ENCODE results near the gene SYNE1.

SYNE1 gene

GRCh38 chr6:152261179-152261578 is 376.0 kb downstream of the SYNE1 start:
- H2AFZ ChIP-seq = no peak overlapping the region
- no peaks in the 10 kb centered on the region for H3K4me1 ChIP-seq
- no peak overlapping the region for H3K27ac ChIP-seq
- H3K27me3 ChIP-seq (ENCODE audit: control insufficient read depth, insufficient read depth, low read length) = no peaks in the 10 kb centered on the region
- H3K9me3 ChIP-seq (ENCODE audit: control insufficient read depth, low read length) = no peaks in the 10 kb centered on the region
- H3K36me3 ChIP-seq (ENCODE audit: control insufficient read depth, insufficient read depth, low read length) = no peaks in the 10 kb centered on the region
- H3K9ac ChIP-seq = no peak overlapping the region
- no peak overlapping the region for H3K4me3 ChIP-seq (ENCODE audit: low read depth, low read length)
- TF ChIP-seq CTCF (IDR thresholded peaks at IDR 0.05) = no peak
- H3K4me2 ChIP-seq (ENCODE audit: low read length) = no peak overlapping the region
- H3K79me2 ChIP-seq = no peaks in the 10 kb centered on the region

DNA sequence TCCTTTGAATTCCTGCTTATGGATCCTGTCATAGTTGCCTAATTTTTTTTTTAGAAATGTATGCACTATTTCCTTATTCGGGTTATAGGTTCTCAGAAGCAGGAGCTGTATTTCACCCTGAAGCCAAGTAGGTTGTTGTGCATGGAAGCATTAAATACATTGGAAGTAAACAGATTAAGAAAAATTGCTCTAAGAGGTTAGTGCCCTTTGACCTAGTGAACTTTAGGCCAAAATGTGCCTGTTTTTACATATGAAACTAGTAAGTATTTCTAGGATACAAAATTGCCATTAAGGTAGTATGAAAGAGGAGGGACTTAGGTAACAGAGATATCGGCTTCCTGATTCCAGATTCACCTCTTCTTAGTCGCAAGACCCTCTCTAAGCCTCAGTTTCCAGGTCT is 377.9 kb downstream of the SYNE1 start:
- no peaks in the 10 kb centered on the region for H3K9me3 ChIP-seq (ENCODE audit: control insufficient read depth, low read length)
- no peak overlapping the region for H3K4me2 ChIP-seq (ENCODE audit: low read length)
- no peak overlapping the region for H3K27ac ChIP-seq
- H3K36me3 ChIP-seq (ENCODE audit: control insufficient read depth, insufficient read depth, low read length) = no peaks in the 10 kb centered on the region
- H3K79me2 ChIP-seq = no peaks in the 10 kb centered on the region
- H3K4me3 ChIP-seq (ENCODE audit: low read depth, low read length) = no peak overlapping the region
- H3K9ac ChIP-seq = no peak overlapping the region
- no peaks in the 10 kb centered on the region for H3K4me1 ChIP-seq
- TF ChIP-seq CTCF (IDR thresholded peaks at IDR 0.05) = no peak
- H3K27me3 ChIP-seq (ENCODE audit: control insufficient read depth, insufficient read depth, low read length) = no peaks in the 10 kb centered on the region
- no peak overlapping the region for H2AFZ ChIP-seq

- Histone ChIP-seq H3K4me3 (ENCODE audit: low read depth, low read length) (no peak overlapping the region), H3K4me2 (ENCODE audit: low read length) (no peak overlapping the region), H3K4me1 (no peaks in the 10 kb centered on the region)
Observed at GRCh38 chr6:152257581-152257980, 379.6 kb downstream of the SYNE1 start.

DNA sequence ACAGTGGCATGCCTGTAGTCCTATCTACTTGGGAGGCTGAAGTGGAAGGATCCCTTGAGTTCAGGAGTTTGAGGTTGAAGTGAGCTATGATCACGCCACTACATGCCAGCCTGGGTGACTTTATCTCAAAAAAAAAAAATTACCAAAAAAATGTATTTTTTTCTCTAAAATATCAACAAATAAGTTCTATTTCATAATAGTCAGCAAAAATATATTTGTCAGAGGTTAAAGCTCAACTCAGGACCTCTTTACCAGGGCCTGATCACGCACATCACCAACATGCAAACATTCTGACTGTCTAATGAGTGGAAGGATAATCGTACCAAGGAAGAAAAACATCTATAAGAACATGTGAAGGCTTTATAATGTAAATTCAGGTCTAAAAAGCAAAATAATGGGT is 387.0 kb downstream of the SYNE1 start:
- Histone ChIP-seq H3K4me2 (ENCODE audit: low read length) (no peak overlapping the region), H3K9ac (no peak overlapping the region), H3K9me3 (ENCODE audit: control insufficient read depth, low read length) (no peaks in the 10 kb centered on the region), H2AFZ (no peak overlapping the region), H3K27ac (no peak overlapping the region), H3K27me3 (ENCODE audit: control insufficient read depth, insufficient read depth, low read length) (no peaks in the 10 kb centered on the region), H3K4me1 (no peaks in the 10 kb centered on the region), H3K79me2 (no peaks in the 10 kb centered on the region), H3K4me3 (ENCODE audit: low read depth, low read length) (no peak overlapping the region), H3K36me3 (ENCODE audit: control insufficient read depth, insufficient read depth, low read length) (no peaks in the 10 kb centered on the region)
- no peak for TF ChIP-seq CTCF (IDR thresholded peaks at IDR 0.05)

More at GRCh38 chr6:152257581-152257980, 379.6 kb downstream of the SYNE1 start:
- Histone ChIP-seq H3K9ac (no peak overlapping the region), H3K27ac (no peak overlapping the region), H2AFZ (no peak overlapping the region), H3K9me3 (ENCODE audit: control insufficient read depth, low read length) (no peaks in the 10 kb centered on the region), H3K27me3 (ENCODE audit: control insufficient read depth, insufficient read depth, low read length) (no peaks in the 10 kb centered on the region), H3K36me3 (ENCODE audit: control insufficient read depth, insufficient read depth, low read length) (no peaks in the 10 kb centered on the region), H3K79me2 (no peaks in the 10 kb centered on the region)
- no peak for TF ChIP-seq CTCF (IDR thresholded peaks at IDR 0.05)

DNA sequence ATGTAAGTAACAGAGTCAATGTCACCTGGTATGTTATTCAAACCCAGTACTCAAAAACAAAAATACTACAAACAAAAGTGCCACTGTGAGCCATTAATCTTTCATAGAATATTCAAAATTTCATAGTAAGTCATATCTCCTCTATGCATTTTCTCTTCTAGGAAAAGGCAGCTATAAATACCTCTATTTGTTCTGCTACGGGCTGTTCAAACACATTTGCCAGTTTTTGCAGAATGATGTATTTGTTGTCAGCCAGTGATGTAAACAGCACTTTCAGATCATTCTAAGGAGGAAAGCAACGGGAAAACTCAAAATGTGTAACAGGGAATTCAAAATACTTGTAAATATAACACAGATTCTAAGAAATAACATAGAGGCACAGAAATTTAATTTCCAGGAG is 388.2 kb downstream of the SYNE1 start:
- Histone ChIP-seq H3K4me3 (ENCODE audit: low read depth, low read length) (no peak overlapping the region), H3K79me2 (no peaks in the 10 kb centered on the region), H2AFZ (no peak overlapping the region), H3K4me1 (no peaks in the 10 kb centered on the region), H3K36me3 (ENCODE audit: control insufficient read depth, insufficient read depth, low read length) (no peaks in the 10 kb centered on the region), H3K4me2 (ENCODE audit: low read length) (no peak overlapping the region), H3K27ac (no peak overlapping the region), H3K9ac (no peak overlapping the region), H3K9me3 (ENCODE audit: control insufficient read depth, low read length) (no peaks in the 10 kb centered on the region), H3K27me3 (ENCODE audit: control insufficient read depth, insufficient read depth, low read length) (no peaks in the 10 kb centered on the region)
- no peak for TF ChIP-seq CTCF (IDR thresholded peaks at IDR 0.05)
